SH-SY5Y (cell line): Measurements from ENCODE around the gene GRM2.

Source experiments
- GATA2 ChIP-seq: IDR thresholded peaks from 2 replicates; pipeline ENCODE4 v1.6.1; 2011; ENCODE audit warnings: mild to moderate bottlenecking, low read depth, low read length
- GATA3 ChIP-seq: IDR thresholded peaks from 2 replicates; pipeline ENCODE4 v1.6.1; 2011; ENCODE audit warnings: low read depth, mild to moderate bottlenecking, low read length, moderate library complexity

GRM2 gene

GRCh38 chr3:51687431-51688205, 19.2 kb upstream of the GRM2 start:
- TF ChIP-seq GATA2 = no peak
- TF ChIP-seq GATA3 = no peak

- TF ChIP-seq GATA2 = no peak
- TF ChIP-seq GATA3 = no peak
Measured at GRCh38 chr3:51688206-51688600, 18.7 kb upstream of the GRM2 start.

- TF ChIP-seq GATA3 = no peak
- TF ChIP-seq GATA2 = no peak
Measured at GRCh38 chr3:51691021-51691420, 15.8 kb upstream of the GRM2 start.

GRCh38 chr3:51691949-51692348, 14.9 kb upstream of the GRM2 start:
- TF ChIP-seq GATA2 = no peak
- TF ChIP-seq GATA3 = no peak

DNA sequence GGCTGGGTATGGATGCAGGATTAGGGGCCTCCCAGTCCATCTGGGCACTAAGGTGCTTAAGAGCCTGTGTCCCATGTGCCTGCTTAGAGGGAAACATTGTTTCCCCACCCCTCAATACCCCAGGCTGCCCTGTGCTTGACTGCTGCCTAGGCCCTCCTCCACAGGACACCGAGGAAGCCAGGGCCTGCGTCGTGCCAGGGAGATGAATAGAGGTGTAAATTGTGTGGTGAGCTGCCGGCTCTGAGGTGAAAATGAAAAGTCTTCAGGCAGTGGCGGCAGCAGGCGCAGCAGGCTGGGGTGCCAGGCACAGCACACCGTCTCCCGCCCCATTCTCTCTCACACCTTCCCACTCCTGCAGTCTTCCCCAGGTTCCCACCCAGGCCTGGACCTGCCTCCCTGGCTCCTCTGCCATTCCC, 13.9 kb upstream of the GRM2 start:
- TF ChIP-seq GATA3 (no peak), GATA2 (no peak)

DNA sequence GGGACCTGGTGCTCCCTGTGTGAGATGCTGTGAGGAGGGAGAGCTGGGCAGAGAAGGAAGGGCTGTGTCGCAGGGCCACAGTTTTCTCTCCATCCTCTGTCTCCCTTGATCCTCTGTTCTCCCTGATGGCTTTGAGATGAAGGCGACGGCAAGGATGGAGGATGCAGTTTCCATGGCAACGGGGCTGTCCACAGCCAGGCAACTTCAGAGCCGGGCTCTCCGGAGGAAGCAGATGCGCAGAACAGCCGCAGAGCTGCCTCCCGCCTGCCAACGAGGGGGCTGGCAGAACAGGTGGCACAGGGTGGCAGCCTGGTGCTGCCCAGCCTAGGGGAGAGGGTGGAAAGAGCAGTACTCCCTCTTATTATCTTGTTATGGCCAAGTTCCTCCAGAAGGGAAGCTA, 9.9 kb upstream of the GRM2 start:
- TF ChIP-seq GATA2 = no peak
- TF ChIP-seq GATA3 = no peak

DNA sequence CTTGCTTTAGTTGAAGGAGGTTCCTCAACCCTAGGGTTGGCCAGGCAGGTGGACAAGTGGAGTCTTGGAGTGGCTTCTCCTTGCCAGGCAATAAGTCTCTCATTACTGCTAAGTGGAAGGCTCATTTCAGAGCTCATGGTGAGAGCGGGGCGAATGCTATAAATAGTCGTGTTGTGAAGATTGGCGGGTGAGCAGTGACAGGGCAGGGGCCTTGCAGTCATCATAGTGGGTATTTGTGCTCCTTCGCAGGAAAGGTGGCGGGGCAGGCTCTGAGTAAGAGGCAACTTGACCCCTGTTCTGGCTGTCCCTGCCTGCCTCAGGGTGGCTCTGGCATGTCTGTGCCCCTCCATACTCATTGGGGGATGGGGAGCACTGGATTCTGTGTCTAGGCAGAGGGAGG, 8.7 kb upstream of the GRM2 start:
- no peak for TF ChIP-seq GATA2
- no peak for TF ChIP-seq GATA3

- no peak for TF ChIP-seq GATA2
- TF ChIP-seq GATA3 = no peak
Measured at GRCh38 chr3:51700403-51700802, 6.5 kb upstream of the GRM2 start.

- TF ChIP-seq GATA3 (no peak), GATA2 (no peak)
Measured at GRCh38 chr3:51702156-51702555, 4.7 kb upstream of the GRM2 start.

DNA sequence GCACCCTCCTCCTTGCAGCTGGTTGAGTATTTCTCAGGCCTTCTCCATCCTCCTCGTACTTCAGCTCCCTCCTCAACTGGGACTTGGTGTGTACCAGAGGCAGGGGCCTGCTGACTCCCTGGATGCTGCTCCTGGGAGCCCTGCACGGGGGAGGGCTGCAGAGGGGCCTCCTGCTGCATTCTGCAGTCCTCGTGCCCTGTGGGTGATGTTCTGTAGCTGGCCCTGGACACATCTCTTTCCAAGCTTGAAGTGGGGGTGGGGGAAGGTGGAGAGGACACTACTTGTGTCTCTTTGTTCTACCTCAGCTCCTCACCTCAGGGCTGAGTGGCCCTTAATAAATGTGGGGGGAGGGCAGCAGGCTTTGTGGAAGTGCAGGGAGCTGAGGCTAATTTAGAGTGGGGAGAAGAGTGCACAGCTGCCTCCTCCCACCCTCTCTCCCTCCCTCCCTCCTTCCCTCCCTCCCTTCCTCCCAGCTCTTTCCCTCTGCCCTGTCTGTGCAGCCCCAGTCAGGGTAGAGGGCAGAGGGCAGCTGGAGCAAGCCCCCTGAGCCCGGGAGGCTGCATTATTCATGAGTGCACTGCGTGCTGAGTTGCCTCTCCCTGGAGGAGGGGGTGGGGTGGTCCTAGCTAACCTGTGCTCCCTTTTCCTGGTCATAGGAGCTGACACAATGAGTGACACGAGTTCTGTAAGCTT, 3.7 kb upstream of the GRM2 start:
- TF ChIP-seq GATA3 = no peak
- no peak for TF ChIP-seq GATA2

DNA sequence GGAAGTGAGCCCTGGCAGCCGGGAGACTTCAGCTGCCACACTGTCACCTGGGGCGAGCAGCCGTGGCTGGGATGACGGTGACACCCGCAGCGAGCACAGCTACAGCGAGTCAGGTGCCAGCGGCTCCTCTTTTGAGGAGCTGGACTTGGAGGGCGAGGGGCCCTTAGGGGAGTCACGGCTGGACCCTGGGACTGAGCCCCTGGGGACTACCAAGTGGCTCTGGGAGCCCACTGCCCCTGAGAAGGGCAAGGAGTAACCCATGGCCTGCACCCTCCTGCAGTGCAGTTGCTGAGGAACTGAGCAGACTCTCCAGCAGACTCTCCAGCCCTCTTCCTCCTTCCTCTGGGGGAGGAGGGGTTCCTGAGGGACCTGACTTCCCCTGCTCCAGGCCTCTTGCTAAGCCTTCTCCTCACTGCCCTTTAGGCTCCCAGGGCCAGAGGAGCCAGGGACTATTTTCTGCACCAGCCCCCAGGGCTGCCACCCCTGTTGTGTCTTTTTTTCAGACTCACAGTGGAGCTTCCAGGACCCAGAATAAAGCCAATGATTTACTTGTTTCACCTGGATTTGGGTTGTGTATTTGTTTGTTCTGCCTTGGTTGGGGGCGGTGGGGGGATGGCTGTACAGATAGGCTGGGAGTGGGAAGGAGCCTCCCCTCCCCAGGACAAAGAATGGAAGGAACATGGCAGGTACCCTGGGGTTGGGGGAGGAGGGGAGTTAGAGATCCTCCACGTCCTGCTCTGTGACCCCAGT, 2.9 kb upstream of the GRM2 start:
- no peak for TF ChIP-seq GATA3
- no peak for TF ChIP-seq GATA2

- TF ChIP-seq GATA3 = no peak
- no peak for TF ChIP-seq GATA2
Measured at GRCh38 chr3:51704511-51704950, 2.3 kb upstream of the GRM2 start.

DNA sequence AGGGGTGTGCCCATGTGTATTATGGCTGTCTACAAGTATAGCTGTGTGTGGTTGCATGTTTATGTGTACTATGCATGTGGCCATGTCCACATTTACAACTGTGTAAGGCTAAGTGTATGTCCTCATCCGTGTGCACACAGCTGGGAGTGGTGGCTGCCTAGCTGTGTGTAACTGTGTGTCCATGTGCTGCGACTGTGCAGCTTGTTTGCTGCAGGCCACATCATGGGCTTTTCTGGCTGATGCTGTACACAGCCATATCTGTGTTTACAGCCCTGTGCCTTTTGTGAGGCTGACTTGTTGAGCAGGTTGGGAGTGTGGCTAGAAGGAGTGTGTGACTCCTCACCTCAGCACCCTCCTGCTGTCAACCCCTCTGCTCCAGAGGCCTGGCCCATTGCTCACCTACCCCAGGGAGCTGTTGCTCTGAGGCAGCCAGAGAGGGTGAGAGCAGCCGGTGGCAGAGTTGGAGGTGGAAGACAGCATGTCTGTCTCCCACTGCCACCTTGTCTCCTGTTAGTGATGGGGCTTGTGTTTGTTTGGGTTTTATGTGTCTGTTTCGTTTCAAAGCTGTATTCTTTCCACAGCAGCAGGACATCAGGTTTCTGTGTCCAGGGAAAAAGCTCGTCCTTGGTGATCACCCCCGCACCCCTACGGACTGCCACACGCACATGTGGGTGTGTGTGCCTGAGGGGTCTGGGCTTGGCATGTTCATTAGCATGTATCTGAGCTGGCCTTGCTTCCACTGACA, 1.4 kb upstream of the GRM2 start:
- TF ChIP-seq GATA2 (no peak), GATA3 (no peak)

GRCh38 chr3:51706021-51706485, 815 bp upstream of the GRM2 start:
- no peak for TF ChIP-seq GATA3
- TF ChIP-seq GATA2 = no peak
